ENCODE results near the gene FASTK.

The FASTK gene

GRCh38 chr7:151028948-151029501 is 51.6 kb downstream of the FASTK start:
- TF ChIP-seq ZFX (IDR thresholded peaks at IDR 0.05) (no peak), CTCF (conservative IDR thresholded peaks at IDR 0.05) (no peak; the same call in 1 of the 2 replicates)
- peak overlapping the region; percentile 70 for H3K27ac ChIP-seq

DNA sequence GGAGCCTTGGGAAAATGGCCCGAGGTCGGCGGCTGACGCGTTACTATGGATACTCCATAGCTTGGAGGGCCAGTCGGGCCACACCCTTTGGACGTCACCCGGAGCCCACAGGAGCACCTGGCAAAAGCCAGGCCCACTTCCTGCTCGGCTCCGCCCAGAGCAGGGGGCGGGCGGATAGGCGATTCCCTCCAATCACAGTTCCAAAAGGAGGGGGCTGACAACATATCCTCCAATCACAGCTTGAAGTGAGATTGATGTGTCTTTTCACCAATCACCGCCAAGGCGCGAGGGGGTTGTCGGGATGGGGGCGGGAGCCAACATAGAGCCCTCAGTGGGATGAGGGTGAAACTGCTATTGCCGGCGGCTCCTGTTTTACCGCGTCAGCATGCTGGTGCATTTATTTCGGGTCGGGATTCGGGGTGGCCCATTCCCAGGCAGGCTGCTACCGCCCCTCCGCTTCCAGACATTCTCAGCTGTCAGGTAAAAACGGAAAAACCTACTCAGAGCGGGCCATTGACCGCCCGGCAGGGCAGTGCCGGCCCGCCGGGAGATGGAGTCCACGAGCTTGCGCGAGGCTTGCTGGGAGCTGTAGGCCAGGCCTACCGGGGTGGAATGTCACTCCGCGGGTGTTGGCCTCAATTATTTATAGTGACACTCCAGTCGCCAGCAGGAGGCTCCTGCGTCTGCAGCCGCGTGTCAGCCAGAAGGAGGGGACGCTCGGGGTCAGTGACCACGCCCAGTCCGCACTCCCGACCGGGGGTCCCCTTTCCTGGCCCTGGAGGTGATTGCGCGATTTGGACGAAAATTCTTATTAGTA is 52.3 kb downstream of the FASTK start, which contains the start of gene ABCB8:
ABCB8 (plus strand) TSS at position 320 of the 817 bp plus-strand sequence; CDS start at position 386, 66 bp downstream.
- TF ChIP-seq ZFX (IDR thresholded peaks at IDR 0.05) (peak; percentile 88; the same call in 1 of the 2 replicates), CTCF (conservative IDR thresholded peaks at IDR 0.05) (no peak; the same call in 1 of the 2 replicates)
- peak within 1 kb of the TSS; percentile 70 for H3K27ac ChIP-seq

- H3K27ac ChIP-seq, result peak overlapping the region; percentile 70
Observed at GRCh38 chr7:151027728-151028130, 52.9 kb downstream of the FASTK start.

- peak overlapping the region; percentile 70 for H3K27ac ChIP-seq
Observed at GRCh38 chr7:151026771-151027727, 53.6 kb downstream of the FASTK start.
